GM23338 (cell line): ENCODE measurements around the gene HMOX1. TPM values are rescaled to one million over a fixed set of nuclear protein-coding genes. Genes with fewer than 3 reads are reported as not detected.
A peak's percentile ranks its signal among the peaks of the same experiment; 100 is the strongest.

Experiments used
- ATAC-seq: fragments of 200-7000 bp; cut with Tn5 transposase; 3 replicates; pipeline ENCODE4 v1.9.1; 2020
- DNase-seq: peaks from one replicate; pipeline ENCODE4 v3.0.0-alpha.2; 2015; ENCODE audit warnings: low spot score
- H2AFZ ChIP-seq: fragments of 200-600 bp; sonication (generic); 2 replicates; pipeline ENCODE4 v1.8.0; 2016; ENCODE audit warnings: antibody characterized with exemption, mild to moderate bottlenecking, moderate library complexity
- H3F3A ChIP-seq: fragments of 200-600 bp; sonication (generic); replicated peaks from 2 replicates; pipeline ENCODE4 v1.8.0; 2017; ENCODE audit warnings: antibody characterized with exemption, mixed run types, low read depth
- H3K27ac ChIP-seq: fragments of 200-600 bp; sonication (generic); 2 replicates; pipeline ENCODE4 v1.6.1; 2016; ENCODE audit warnings: low read depth
- H3K27me3 ChIP-seq: fragments of 200-600 bp; sonication (generic); 2 replicates; pipeline ENCODE4 v1.8.0; 2016; ENCODE audit warnings: mild to moderate bottlenecking, mixed run types, moderate library complexity; ENCODE audit not compliant: insufficient read depth
- H3K36me3 ChIP-seq: fragments of 200-600 bp; sonication (generic); 2 replicates; pipeline ENCODE4 v1.8.0; 2016; ENCODE audit warnings: mild to moderate bottlenecking; ENCODE audit not compliant: insufficient read depth
- H3K4me1 ChIP-seq: fragments of 200-600 bp; sonication (generic); 2 replicates; pipeline ENCODE4 v1.8.0; 2016; ENCODE audit warnings: mild to moderate bottlenecking, moderate library complexity; ENCODE audit not compliant: insufficient read depth
- H3K4me2 ChIP-seq: fragments of 200-600 bp; sonication (generic); 2 replicates; pipeline ENCODE4 v1.7.1; 2017; ENCODE audit warnings: mixed run types
- H3K4me3 ChIP-seq: fragments of 200-600 bp; sonication (generic); 2 replicates; pipeline ENCODE4 v1.6.1; 2016; ENCODE audit warnings: mixed run types
- H3K79me2 ChIP-seq: fragments of 200-600 bp; sonication (generic); replicated peaks from 2 replicates; pipeline ENCODE4 v1.8.0; 2017; ENCODE audit warnings: mild to moderate bottlenecking; ENCODE audit not compliant: insufficient read depth
- H3K9me2 ChIP-seq: fragments of 200-600 bp; sonication (generic); 2 replicates; pipeline ENCODE4 v1.8.0; 2017; ENCODE audit not compliant: insufficient read depth
- H4K20me1 ChIP-seq: fragments of 200-600 bp; sonication (generic); replicated peaks from 2 replicates; pipeline ENCODE4 v1.8.0; 2017; ENCODE audit warnings: mild to moderate bottlenecking; ENCODE audit not compliant: insufficient read depth
- H3K27ac Mint-ChIP-seq: 2 replicates; pipeline ENCODE4 v1.8.0; 2020; ENCODE audit warnings: inconsistent platforms, mild to moderate bottlenecking, moderate library complexity, mixed read lengths
- H3K27me3 Mint-ChIP-seq: 3 replicates; pipeline ENCODE4 v1.8.0; 2022; ENCODE audit warnings: low read depth, mild to moderate bottlenecking, moderate library complexity, mixed read lengths, inconsistent platforms; ENCODE audit not compliant: insufficient read depth, poor library complexity
- H3K36me3 Mint-ChIP-seq: 3 replicates; pipeline ENCODE4 v1.8.0; 2021; ENCODE audit warnings: low read depth, mild to moderate bottlenecking, inconsistent platforms, moderate library complexity, mixed read lengths
- H3K4me1 Mint-ChIP-seq: 3 replicates; pipeline ENCODE4 v1.8.0; 2020; ENCODE audit warnings: mild to moderate bottlenecking, inconsistent platforms, mixed read lengths
- H3K4me3 Mint-ChIP-seq: 3 replicates; pipeline ENCODE4 v1.8.0; 2021; ENCODE audit warnings: moderate library complexity, mild to moderate bottlenecking, inconsistent platforms, mixed read lengths
- H3K9me3 Mint-ChIP-seq: 3 replicates; pipeline ENCODE4 v1.8.0; 2020; ENCODE audit warnings: moderate library complexity, mild to moderate bottlenecking, inconsistent platforms, mixed read lengths
- CREB1 ChIP-seq: fragments of 250-450 bp; sonication (Bioruptor Pico); IDR thresholded peaks from 2 replicates; pipeline ENCODE4 v1.5.0; 2020; ENCODE audit warnings: low read depth, mild to moderate bottlenecking, moderate library complexity
- EZH2 ChIP-seq: fragments of 200-600 bp; sonication (generic); IDR thresholded peaks from one replicate; pipeline ENCODE4 v1.8.0; 2017; ENCODE audit warnings: antibody characterized with exemption, mild to moderate bottlenecking, low read depth; ENCODE audit not compliant: unreplicated experiment
- EZH2phosphoT487 ChIP-seq: fragments of 200-600 bp; sonication (generic); IDR thresholded peaks from one replicate; pipeline ENCODE4 v1.8.1; 2018; ENCODE audit warnings: antibody characterized with exemption; ENCODE audit not compliant: unreplicated experiment
- JUNB ChIP-seq: IDR thresholded peaks from one replicate; pipeline ENCODE4 v1.6.1; 2016; ENCODE audit warnings: antibody characterized with exemption; ENCODE audit not compliant: unreplicated experiment
- POLR2AphosphoS5 ChIP-seq: IDR thresholded peaks from 2 replicates; pipeline ENCODE4 v1.6.1; 2016; ENCODE audit warnings: antibody characterized with exemption, low read depth
- REST ChIP-seq: IDR thresholded peaks from one replicate; pipeline ENCODE4 v1.6.1; 2018; ENCODE audit warnings: antibody characterized with exemption; ENCODE audit not compliant: unreplicated experiment
- polyA plus RNA-seq: library from polyadenylated mRNA; unstranded; fragments of >200 nt; fragmentation: Nextera tagmentation; extraction: Ambion mirVana; gene quantifications from 2 replicates; pipeline ENCODE4 v1.2.1, GENCODE V29; 2016
- total RNA-seq: library from RNA; depleted of rRNA; stranded (reverse); fragments of >200 nt; shearing (Covaris generic); gene quantifications from 2 replicates; pipeline ENCODE4 v1.2.3, GENCODE V29; 2014
- TF ChIP-seq, protein P1 (sequence below), 2 experiments: fragments of 200-600 bp in 1 of 2; sonication (generic) in 1 of 2; conservative IDR thresholded peaks; 2 replicates each; pipeline versions ENCODE4 v1.5.1 to v1.6.1; 2016 to 2017; ENCODE audit warnings: antibody characterized with exemption in 2 of 2, low read depth in 2 of 2, mild to moderate bottlenecking in 2 of 2, moderate library complexity in 1 of 2
- TF ChIP-seq, protein P2 (sequence below): fragments of 250-450 bp; sonication (Bioruptor Pico); IDR thresholded peaks from 2 replicates; pipeline ENCODE4 v1.5.0; 2020; ENCODE audit warnings: mild to moderate bottlenecking, moderate library complexity

Gene HMOX1
- total and polyA plus RNA-seq, 2 experiments from 2014 or later = 10.9 to 22.6 TPM

- TF ChIP-seq REST = no peak
- no peak for TF ChIP-seq EZH2
- TF ChIP-seq JUNB = no peak
- no peak for TF ChIP-seq EZH2phosphoT487
- no peak for TF ChIP-seq CREB1
- Histone ChIP-seq H3K4me2 (no peak overlapping the region), H3F3A (peaks cover 49% of the 10 kb centered on the region; the same call in 1 of the 2 replicates), H3K27ac (no peak overlapping the region), H2AFZ (no peak overlapping the region), H3K9me2 (no peaks in the 10 kb centered on the region), H3K27me3 (no peaks in the 10 kb centered on the region), H4K20me1 (peaks cover 30% of the 10 kb centered on the region), H3K4me3 (no peak overlapping the region), H3K36me3 (peaks cover 71% of the 10 kb centered on the region), H3K79me2 (peaks cover 21% of the 10 kb centered on the region; the same call in 1 of the 2 replicates), H3K4me1 (peaks cover 18% of the 10 kb centered on the region)
- H3K9me3 Mint-ChIP-seq = no peaks in the 10 kb centered on the region
- peak overlapping the region; percentile 67; the same call in 1 of the 2 replicates for H3K27ac Mint-ChIP-seq
- no peak overlapping the region for H3K4me3 Mint-ChIP-seq
- no peak for DNase-seq
- ATAC-seq = no peak
- H3K27me3 Mint-ChIP-seq = peaks cover 15% of the 10 kb centered on the region
- H3K4me1 Mint-ChIP-seq = peaks cover 40% of the 10 kb centered on the region
- peaks cover 92% of the 10 kb centered on the region for H3K36me3 Mint-ChIP-seq
These were observed 42.0 kb downstream of the HMOX1 start for GRCh38 chr22:35422936-35423335.

DNA sequence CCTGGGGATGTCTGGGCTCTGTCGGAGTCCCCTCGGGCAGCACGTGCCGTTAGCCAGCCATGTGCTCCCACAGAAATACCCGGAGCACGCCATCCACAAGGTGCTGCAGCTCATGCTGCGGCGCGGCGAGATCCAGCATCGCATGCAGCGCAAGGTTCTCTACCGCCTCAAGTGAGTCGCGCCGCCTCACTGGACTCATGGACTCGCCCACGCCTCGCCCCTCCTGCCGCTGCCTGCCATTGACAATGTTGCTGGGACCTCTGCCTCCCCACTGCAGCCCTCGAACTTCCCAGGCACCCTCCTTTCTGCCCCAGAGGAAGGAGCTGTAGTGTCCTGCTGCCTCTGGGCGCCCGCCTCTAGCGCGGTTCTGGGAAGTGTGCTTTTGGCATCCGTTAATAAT, 43.2 kb downstream of the HMOX1 start:
- peaks cover 21% of the 10 kb centered on the region; the same call in 1 of the 2 replicates for H3K79me2 ChIP-seq
- H4K20me1 ChIP-seq = peaks cover 35% of the 10 kb centered on the region
- DNase-seq (no peak), ATAC-seq (no peak)
- H3K27ac ChIP-seq = no peak overlapping the region
- Mint-ChIP-seq H3K36me3 (peaks cover 90% of the 10 kb centered on the region), H3K4me1 (peaks cover 40% of the 10 kb centered on the region), H3K4me3 (no peak overlapping the region), H3K9me3 (no peaks in the 10 kb centered on the region), H3K27me3 (peaks cover 17% of the 10 kb centered on the region), H3K27ac (no peak overlapping the region; the same call in 1 of the 2 replicates)
- no peak overlapping the region for H2AFZ ChIP-seq
- H3K27me3 ChIP-seq = no peaks in the 10 kb centered on the region
- H3K4me3 ChIP-seq = no peak overlapping the region
- H3K9me2 ChIP-seq = no peaks in the 10 kb centered on the region
- H3K4me1 ChIP-seq = peaks cover 18% of the 10 kb centered on the region
- H3F3A ChIP-seq = peaks cover 57% of the 10 kb centered on the region; the same call in 1 of the 2 replicates
- H3K4me2 ChIP-seq = no peak overlapping the region
- H3K36me3 ChIP-seq = peaks cover 67% of the 10 kb centered on the region
- TF ChIP-seq, protein P1, sequence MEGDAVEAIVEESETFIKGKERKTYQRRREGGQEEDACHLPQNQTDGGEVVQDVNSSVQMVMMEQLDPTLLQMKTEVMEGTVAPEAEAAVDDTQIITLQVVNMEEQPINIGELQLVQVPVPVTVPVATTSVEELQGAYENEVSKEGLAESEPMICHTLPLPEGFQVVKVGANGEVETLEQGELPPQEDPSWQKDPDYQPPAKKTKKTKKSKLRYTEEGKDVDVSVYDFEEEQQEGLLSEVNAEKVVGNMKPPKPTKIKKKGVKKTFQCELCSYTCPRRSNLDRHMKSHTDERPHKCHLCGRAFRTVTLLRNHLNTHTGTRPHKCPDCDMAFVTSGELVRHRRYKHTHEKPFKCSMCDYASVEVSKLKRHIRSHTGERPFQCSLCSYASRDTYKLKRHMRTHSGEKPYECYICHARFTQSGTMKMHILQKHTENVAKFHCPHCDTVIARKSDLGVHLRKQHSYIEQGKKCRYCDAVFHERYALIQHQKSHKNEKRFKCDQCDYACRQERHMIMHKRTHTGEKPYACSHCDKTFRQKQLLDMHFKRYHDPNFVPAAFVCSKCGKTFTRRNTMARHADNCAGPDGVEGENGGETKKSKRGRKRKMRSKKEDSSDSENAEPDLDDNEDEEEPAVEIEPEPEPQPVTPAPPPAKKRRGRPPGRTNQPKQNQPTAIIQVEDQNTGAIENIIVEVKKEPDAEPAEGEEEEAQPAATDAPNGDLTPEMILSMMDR (conservative IDR thresholded peaks at IDR 0.05; ENCODE audit: low read depth in 2 of 2) = no peak
- TF ChIP-seq, protein P2, sequence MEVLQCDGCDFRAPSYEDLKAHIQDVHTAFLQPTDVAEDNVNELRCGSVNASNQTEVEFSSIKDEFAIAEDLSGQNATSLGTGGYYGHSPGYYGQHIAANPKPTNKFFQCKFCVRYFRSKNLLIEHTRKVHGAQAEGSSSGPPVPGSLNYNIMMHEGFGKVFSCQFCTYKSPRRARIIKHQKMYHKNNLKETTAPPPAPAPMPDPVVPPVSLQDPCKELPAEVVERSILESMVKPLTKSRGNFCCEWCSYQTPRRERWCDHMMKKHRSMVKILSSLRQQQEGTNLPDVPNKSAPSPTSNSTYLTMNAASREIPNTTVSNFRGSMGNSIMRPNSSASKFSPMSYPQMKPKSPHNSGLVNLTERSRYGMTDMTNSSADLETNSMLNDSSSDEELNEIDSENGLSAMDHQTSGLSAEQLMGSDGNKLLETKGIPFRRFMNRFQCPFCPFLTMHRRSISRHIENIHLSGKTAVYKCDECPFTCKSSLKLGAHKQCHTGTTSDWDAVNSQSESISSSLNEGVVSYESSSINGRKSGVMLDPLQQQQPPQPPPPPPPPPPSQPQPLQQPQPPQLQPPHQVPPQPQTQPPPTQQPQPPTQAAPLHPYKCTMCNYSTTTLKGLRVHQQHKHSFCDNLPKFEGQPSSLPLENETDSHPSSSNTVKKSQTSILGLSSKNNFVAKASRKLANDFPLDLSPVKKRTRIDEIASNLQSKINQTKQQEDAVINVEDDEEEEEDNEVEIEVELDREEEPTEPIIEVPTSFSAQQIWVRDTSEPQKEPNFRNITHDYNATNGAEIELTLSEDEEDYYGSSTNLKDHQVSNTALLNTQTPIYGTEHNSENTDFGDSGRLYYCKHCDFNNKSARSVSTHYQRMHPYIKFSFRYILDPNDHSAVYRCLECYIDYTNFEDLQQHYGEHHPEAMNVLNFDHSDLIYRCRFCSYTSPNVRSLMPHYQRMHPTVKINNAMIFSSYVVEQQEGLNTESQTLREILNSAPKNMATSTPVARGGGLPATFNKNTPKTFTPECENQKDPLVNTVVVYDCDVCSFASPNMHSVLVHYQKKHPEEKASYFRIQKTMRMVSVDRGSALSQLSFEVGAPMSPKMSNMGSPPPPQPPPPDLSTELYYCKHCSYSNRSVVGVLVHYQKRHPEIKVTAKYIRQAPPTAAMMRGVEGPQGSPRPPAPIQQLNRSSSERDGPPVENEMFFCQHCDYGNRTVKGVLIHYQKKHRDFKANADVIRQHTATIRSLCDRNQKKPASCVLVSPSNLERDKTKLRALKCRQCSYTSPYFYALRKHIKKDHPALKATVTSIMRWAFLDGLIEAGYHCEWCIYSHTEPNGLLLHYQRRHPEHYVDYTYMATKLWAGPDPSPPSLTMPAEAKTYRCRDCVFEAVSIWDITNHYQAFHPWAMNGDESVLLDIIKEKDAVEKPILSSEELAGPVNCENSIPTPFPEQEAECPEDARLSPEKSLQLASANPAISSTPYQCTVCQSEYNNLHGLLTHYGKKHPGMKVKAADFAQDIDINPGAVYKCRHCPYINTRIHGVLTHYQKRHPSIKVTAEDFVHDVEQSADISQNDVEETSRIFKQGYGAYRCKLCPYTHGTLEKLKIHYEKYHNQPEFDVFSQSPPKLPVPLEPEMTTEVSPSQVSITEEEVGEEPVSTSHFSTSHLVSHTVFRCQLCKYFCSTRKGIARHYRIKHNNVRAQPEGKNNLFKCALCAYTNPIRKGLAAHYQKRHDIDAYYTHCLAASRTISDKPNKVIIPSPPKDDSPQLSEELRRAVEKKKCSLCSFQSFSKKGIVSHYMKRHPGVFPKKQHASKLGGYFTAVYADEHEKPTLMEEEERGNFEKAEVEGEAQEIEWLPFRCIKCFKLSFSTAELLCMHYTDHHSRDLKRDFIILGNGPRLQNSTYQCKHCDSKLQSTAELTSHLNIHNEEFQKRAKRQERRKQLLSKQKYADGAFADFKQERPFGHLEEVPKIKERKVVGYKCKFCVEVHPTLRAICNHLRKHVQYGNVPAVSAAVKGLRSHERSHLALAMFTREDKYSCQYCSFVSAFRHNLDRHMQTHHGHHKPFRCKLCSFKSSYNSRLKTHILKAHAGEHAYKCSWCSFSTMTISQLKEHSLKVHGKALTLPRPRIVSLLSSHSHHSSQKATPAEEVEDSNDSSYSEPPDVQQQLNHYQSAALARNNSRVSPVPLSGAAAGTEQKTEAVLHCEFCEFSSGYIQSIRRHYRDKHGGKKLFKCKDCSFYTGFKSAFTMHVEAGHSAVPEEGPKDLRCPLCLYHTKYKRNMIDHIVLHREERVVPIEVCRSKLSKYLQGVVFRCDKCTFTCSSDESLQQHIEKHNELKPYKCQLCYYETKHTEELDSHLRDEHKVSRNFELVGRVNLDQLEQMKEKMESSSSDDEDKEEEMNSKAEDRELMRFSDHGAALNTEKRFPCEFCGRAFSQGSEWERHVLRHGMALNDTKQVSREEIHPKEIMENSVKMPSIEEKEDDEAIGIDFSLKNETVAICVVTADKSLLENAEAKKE (CRISPR knock-in tag) = no peak
- TF ChIP-seq EZH2phosphoT487 = no peak
- TF ChIP-seq CREB1 = no peak
- no peak for TF ChIP-seq EZH2
- no peak for TF ChIP-seq POLR2AphosphoS5
- no peak for TF ChIP-seq JUNB
